KMS-11 (cell line): ENCODE measurements around the gene NME1.
A peak's percentile ranks its signal among the peaks of the same experiment; 100 is the strongest.

ENCODE experiments used
- H2AFZ ChIP-seq: fragments of 200-600 bp; sonication (generic); 2 replicates; pipeline ENCODE4 v1.6.1; 2016; ENCODE audit warnings: antibody characterized with exemption, mixed run types, low read depth
- H3K27ac ChIP-seq: fragments of 200-600 bp; sonication (generic); 2 replicates; pipeline ENCODE4 v1.6.1; 2016; ENCODE audit warnings: mild to moderate bottlenecking, mixed run types
- H3K27me3 ChIP-seq: fragments of 200-600 bp; sonication (generic); 2 replicates; pipeline ENCODE4 v1.6.1; 2017; ENCODE audit warnings: mild to moderate bottlenecking, low read depth, mixed run types, moderate library complexity; ENCODE audit not compliant: insufficient read depth
- H3K36me3 ChIP-seq: fragments of 200-600 bp; sonication (generic); 2 replicates; pipeline ENCODE4 v1.6.1; 2017; ENCODE audit warnings: mild to moderate bottlenecking, mixed run types; ENCODE audit not compliant: insufficient read depth
- H3K4me1 ChIP-seq: fragments of 200-600 bp; sonication (generic); 2 replicates; pipeline ENCODE4 v1.6.1; 2016; ENCODE audit warnings: mild to moderate bottlenecking, low read depth, mixed run types; ENCODE audit not compliant: poor library complexity, severe bottlenecking
- H3K4me2 ChIP-seq: fragments of 200-600 bp; sonication (generic); 2 replicates; pipeline ENCODE4 v1.7.0; 2016; ENCODE audit warnings: mild to moderate bottlenecking, mixed run types
- H3K4me3 ChIP-seq: fragments of 200-600 bp; sonication (generic); IDR thresholded peaks from 2 replicates; pipeline ENCODE4 v1.6.1; 2017; ENCODE audit warnings: low read depth, low read length, mixed read lengths; ENCODE audit not compliant: insufficient read depth
- H3K79me2 ChIP-seq: fragments of 200-600 bp; sonication (generic); 2 replicates; pipeline ENCODE4 v1.6.1; 2016; ENCODE audit warnings: low read depth, mixed run types; ENCODE audit not compliant: insufficient read depth
- H3K9ac ChIP-seq: fragments of 200-600 bp; sonication (generic); 2 replicates; pipeline ENCODE4 v1.6.1; 2016; ENCODE audit warnings: mild to moderate bottlenecking, mixed run types
- H4K20me1 ChIP-seq: fragments of 200-600 bp; sonication (generic); 2 replicates; pipeline ENCODE4 v1.6.1; 2016; ENCODE audit warnings: mild to moderate bottlenecking, mixed run types; ENCODE audit not compliant: insufficient read depth
- CTCF ChIP-seq: fragments of 200-600 bp; sonication (generic); conservative IDR thresholded peaks from 2 replicates; pipeline ENCODE4 v1.6.1; 2017; ENCODE audit warnings: low read depth, mild to moderate bottlenecking, antibody characterized with exemption, low read length, moderate library complexity, mixed read lengths

NME1 gene

DNA sequence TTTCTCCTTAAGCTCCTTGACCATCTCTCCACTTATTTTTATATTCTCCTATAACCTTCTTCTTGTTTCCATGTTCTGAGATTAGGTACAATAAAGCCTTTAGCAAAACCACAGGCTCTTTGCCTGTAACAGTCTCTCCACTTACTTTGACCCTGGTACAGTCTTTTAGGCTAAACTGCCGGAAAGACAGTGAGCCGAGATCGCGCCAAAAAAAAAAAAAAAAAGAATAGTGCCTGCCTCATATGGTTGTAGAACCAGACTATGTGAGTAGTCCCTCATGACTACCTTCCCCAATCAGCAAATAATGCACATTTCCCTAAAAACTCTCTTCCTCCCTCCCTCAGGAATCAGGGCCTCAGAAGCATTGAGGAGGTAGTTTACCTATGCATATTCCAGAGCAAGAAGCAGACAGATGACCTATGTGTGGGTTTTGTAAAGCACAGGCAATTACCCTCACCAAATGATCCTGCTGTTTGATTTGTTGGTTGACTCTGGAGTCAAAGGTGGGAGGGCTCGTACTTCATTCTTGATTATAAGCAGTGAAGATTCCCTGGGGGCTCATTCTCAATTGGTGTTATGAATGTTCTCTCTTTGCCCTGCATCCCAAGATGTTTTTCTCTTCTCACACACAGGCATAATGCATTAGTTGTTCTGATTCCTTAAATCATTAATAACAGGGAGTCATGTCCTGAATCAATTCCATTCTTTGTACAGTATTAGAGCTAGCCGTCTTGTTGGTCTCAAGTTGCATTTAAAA, 8.9 kb upstream of the NME1 start:
- H3K9ac ChIP-seq: no peak overlapping the region
- H3K4me1 ChIP-seq: peaks cover 9% of the 10 kb centered on the region
- H3K27ac ChIP-seq: no peak overlapping the region

DNA sequence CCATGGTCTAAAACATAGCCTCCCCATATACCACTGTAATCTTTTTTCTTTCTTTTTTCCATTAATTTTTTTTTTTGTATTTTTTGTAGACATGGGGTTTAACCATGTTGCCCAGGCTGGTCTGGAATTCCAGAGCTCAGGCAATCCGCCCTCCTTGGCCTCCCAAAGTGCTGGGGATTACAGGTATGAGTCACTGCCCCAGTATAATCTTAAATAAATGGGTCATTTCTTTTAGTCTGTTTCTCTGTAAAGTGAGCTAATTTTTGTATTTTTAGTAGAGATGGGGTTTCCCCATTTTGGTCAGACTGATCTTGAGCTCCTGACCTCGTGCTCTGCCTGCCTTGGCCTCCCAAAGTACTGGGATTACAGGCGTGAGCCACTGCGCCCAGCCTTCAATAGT, 5.7 kb upstream of the NME1 start:
- Histone ChIP-seq H3K79me2 (no peaks in the 10 kb centered on the region), H3K4me3 (no peak overlapping the region), H3K27me3 (no peaks in the 10 kb centered on the region), H3K9ac (no peak overlapping the region), H3K27ac (no peak overlapping the region), H4K20me1 (no peaks in the 10 kb centered on the region), H3K4me2 (no peak overlapping the region), H2AFZ (peak overlapping the region; percentile 2; the same call in 1 of the 2 replicates), H3K36me3 (no peaks in the 10 kb centered on the region), H3K4me1 (peaks cover 14% of the 10 kb centered on the region)
- TF ChIP-seq CTCF: no peak

More for the DNA sequence above, 8.9 kb upstream of the NME1 start:
- no peak for TF ChIP-seq CTCF
- no peak overlapping the region for H3K4me2 ChIP-seq
- no peak overlapping the region for H3K4me3 ChIP-seq
- H4K20me1 ChIP-seq: no peaks in the 10 kb centered on the region
- H3K27me3 ChIP-seq: no peaks in the 10 kb centered on the region
- no peak overlapping the region for H2AFZ ChIP-seq
- no peaks in the 10 kb centered on the region for H3K36me3 ChIP-seq
- no peaks in the 10 kb centered on the region for H3K79me2 ChIP-seq

DNA sequence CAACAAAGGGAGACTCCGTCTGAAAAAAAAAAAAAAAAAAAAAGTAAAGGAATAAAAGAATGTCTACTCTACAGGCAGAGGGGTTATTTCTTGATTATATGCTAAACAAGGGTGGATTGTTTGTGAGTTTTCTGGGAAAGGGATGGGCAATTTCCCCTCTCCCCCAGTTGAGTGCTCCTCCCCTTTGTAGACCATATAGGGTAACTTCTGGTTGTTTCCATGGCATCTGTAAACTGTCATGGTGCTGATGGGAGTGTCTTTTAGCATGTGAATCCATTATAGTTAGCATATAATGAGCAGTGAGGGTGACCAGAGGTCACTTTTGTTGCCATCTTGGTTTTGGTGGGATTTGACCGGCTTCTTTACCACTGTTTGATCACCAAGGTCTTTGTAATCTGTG, 4.2 kb upstream of the NME1 start:
- peaks cover 8% of the 10 kb centered on the region for H3K79me2 ChIP-seq
- H3K27me3 ChIP-seq: no peaks in the 10 kb centered on the region
- H3K4me1 ChIP-seq: peaks cover 18% of the 10 kb centered on the region
- no peak overlapping the region for H3K4me3 ChIP-seq
- H3K27ac ChIP-seq: no peak overlapping the region
- no peak overlapping the region for H2AFZ ChIP-seq
- H4K20me1 ChIP-seq: no peaks in the 10 kb centered on the region
- no peak overlapping the region for H3K4me2 ChIP-seq
- H3K9ac ChIP-seq: no peak overlapping the region
- no peak for TF ChIP-seq CTCF
- no peaks in the 10 kb centered on the region for H3K36me3 ChIP-seq

GRCh38 chr17:51150932-51151331, 2.4 kb upstream of the NME1 start:
- Histone ChIP-seq H3K4me2 (no peak overlapping the region), H2AFZ (no peak overlapping the region), H3K4me3 (no peak overlapping the region), H3K9ac (no peak overlapping the region), H3K4me1 (peaks cover 31% of the 10 kb centered on the region), H3K36me3 (peaks cover 3% of the 10 kb centered on the region; the same call in 1 of the 2 replicates), H4K20me1 (0 out of 2 replicates have a peak, but pooled peaks cover under 1% of the 10 kb centered on the region), H3K79me2 (peaks cover 26% of the 10 kb centered on the region), H3K27ac (no peak overlapping the region), H3K27me3 (no peaks in the 10 kb centered on the region)
- no peak for TF ChIP-seq CTCF
